ENCODE data around the gene AP1B1.
"Not testable (repeated sequence)": the region's sequence is repeated elsewhere in the genome, so short reads cannot be mapped to it uniquely, and the experiment has no call there.

The AP1B1 gene

DNA sequence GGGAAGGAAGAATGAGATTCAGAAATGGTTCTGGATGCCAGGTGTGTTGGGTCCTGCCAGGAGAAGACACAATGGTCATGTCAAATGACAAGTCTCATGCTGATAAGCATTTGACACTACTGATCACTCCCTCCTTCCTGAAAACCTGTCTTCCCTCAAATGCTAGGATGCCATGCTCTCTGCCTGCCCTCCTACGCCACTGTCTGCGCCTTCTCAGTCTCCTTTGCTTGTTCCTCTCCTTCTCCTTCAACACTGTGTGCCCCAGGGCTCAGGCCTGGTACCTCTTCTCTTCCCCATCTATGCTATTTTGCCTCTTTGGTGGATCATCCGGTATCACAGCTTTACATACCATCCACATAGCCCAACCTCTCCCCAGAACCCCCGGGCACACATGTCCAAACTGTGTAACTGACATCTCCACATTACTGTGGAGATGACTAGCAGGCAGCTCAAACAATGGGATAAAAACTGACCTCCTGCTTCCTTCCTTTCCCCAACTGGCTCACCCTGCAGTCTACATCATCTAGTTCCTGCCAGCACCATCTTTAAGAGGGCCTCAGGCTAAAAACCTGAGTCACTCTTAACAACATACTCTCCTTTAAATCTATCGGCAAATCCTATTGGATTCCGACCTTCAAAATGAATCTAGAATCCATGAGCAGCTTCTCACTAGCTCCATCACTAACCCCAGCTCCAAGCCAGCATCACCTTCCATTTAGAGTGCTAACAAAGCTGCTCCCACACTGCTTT is 8.2 kb downstream of the AP1B1 start:
- in situ Hi-C loops (cut with HindIII; ENCODE audit: low sequenced_read_pairs) = no loop called here
- no peak overlapping the region for H3K4me3 ChIP-seq (ENCODE audit: low read depth, low read length)
- no peak for DNase-seq (ENCODE audit: low read depth)
- TF ChIP-seq, protein P1, sequence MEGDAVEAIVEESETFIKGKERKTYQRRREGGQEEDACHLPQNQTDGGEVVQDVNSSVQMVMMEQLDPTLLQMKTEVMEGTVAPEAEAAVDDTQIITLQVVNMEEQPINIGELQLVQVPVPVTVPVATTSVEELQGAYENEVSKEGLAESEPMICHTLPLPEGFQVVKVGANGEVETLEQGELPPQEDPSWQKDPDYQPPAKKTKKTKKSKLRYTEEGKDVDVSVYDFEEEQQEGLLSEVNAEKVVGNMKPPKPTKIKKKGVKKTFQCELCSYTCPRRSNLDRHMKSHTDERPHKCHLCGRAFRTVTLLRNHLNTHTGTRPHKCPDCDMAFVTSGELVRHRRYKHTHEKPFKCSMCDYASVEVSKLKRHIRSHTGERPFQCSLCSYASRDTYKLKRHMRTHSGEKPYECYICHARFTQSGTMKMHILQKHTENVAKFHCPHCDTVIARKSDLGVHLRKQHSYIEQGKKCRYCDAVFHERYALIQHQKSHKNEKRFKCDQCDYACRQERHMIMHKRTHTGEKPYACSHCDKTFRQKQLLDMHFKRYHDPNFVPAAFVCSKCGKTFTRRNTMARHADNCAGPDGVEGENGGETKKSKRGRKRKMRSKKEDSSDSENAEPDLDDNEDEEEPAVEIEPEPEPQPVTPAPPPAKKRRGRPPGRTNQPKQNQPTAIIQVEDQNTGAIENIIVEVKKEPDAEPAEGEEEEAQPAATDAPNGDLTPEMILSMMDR (IDR thresholded peaks at IDR 0.05; ENCODE audit: low read depth, low read length, missing control alignments) = no peak

DNA sequence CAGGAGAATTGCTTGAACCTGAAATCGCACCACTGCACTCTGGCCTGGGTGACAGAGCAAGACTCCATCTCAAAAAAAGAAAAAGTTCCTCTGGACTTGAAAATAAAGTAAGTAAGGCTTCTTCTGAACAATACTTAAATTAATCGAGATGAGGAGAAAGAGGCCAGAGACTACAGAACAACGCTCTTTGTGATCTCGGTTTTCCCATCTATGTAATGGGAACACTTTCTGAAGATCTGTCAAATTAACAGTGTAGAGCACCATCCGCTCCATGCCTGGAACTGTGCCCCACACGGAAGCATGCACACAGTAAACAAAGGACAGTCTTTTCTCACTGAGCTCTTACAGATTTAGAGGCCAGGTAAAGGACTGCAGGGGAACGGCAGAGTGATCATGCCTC is 9.1 kb downstream of the AP1B1 start:
- TF ChIP-seq, protein P1 (IDR thresholded peaks at IDR 0.05; ENCODE audit: low read depth, low read length, missing control alignments) = no peak
- no peak for DNase-seq (ENCODE audit: low read depth)
- in situ Hi-C loops (cut with HindIII; ENCODE audit: low sequenced_read_pairs) = no loop called here
- no peak overlapping the region for H3K4me3 ChIP-seq (ENCODE audit: low read depth, low read length)

DNA sequence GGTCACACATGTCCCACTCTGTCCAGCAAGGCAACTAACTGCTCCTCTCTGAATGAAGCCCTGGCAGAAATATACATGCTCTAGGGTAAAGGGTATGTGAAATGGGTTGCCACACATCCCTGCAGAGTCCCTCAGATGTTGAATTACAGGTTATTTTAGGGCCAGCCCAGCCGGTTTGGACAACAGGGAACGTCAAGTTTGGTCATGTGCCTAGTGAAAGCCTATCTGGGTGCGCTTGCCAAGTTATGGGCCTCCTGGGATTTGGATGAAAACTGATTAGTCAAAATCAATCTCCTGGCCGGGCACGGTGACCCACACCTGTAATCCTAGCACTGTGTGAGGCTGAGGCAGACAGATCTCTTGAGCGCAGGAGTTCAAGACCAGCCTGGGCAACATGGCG is 10.4 kb downstream of the AP1B1 start:
- no peak overlapping the region for H3K4me3 ChIP-seq (ENCODE audit: low read depth, low read length)
- DNase-seq (ENCODE audit: low read depth) = no peak
- in situ Hi-C loops (cut with HindIII; ENCODE audit: low sequenced_read_pairs) = no loop called here
- TF ChIP-seq, protein P1 (IDR thresholded peaks at IDR 0.05; ENCODE audit: low read depth, low read length, missing control alignments) = no peak

DNA sequence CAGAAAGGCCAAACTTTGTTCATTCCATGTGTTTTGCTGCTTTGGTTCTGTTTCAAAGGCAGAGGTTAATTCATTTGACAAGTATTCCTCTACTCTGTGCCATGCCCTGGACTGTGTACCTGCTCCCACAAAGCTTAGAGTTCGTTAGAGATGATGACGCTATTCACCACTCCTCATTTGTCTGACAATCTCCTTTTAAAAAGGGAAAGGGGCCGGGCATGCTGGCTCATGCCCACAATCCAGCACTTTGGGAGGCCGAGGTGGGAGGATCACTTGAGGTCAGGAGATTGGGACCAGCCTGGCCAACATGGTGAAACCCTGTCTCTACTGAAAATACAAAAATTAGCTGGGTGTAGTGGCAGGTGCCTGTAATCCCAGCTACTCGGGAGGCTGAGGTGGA is 11.7 kb downstream of the AP1B1 start:
- in situ Hi-C loops (cut with HindIII; ENCODE audit: low sequenced_read_pairs); H3K4me3 ChIP-seq (ENCODE audit: low read depth, low read length); DNase-seq (ENCODE audit: low read depth): not testable (repeated sequence)

DNA sequence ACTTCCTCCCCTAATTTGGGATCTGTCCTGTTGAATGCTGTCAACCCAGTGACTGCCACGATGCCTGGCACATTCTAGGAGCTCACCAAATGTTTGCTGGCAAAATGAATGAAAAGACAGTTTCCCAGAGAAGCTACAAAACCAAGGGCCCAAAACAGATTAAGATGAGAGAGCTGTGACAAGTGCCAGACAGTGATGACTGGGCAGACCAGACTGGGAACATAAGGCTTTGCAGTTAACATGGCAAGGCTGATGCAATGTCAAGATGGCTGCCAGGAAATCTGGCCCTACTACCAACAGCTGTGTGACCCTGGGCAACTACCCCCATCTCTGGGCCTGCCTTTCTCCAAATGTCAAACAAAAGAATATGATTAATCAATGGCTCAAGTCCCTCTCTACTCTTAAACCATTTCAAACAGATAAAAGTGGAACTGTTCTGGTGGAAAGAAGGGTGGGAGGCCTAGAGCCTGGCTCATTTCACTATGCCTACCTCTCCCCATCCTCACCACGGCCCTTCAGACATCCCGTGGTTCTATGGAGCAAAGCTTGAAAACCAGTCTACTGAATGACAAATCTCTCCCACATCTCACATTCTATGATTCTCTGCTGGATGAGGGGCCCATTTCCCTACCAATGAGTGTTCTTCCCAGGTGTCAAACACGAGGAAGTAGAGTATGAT is 12.8 kb downstream of the AP1B1 start:
- no peak overlapping the region for H3K4me3 ChIP-seq (ENCODE audit: low read depth, low read length)
- in situ Hi-C loops (cut with HindIII; ENCODE audit: low sequenced_read_pairs) = no loop called here
- DNase-seq (ENCODE audit: low read depth) = no peak
- TF ChIP-seq, protein P1 (IDR thresholded peaks at IDR 0.05; ENCODE audit: low read depth, low read length, missing control alignments) = no peak

DNA sequence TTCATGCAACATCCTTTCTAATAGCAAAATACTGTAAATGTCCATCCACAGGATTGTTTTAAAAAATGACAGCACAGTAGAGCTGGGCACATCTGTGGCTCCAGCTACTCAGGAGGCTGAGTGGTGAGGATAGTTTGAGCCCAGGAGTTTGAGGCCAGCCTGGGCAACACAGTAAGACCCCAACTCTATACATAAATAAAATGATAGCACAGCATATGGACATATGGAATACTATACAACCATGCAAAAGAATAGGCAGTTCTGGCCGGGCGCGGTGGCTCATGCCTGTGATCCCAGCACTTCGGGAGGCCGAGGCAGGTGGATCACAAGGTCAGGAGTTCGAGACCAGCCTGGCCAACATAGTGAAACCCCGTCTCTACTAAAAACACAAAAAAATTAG is 13.6 kb downstream of the AP1B1 start:
- DNase-seq (ENCODE audit: low read depth); H3K4me3 ChIP-seq (ENCODE audit: low read depth, low read length); in situ Hi-C loops (cut with HindIII; ENCODE audit: low sequenced_read_pairs): not testable (repeated sequence)

DNA sequence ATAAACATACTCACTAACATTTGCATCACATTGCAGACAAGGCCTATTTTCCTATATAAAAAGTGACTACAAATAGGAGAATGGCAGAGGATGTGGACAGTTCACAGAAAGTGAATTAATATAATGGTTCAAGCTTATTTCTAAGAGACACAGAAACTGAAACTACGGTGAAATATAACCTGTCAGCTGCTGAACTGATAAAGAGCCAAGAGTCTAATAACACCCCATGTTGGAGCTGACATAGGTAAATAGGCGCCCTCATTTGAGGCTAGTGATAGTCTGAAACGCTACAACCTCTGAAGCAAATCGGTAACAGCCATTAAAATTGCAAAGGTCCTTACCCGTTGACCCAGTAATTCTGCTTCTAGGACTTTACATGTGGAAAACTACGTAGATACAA is 14.0 kb downstream of the AP1B1 start:
- TF ChIP-seq, protein P1 (IDR thresholded peaks at IDR 0.05; ENCODE audit: low read depth, low read length, missing control alignments) = no peak
- in situ Hi-C loops (cut with HindIII; ENCODE audit: low sequenced_read_pairs) = no loop called here
- H3K4me3 ChIP-seq (ENCODE audit: low read depth, low read length) = no peak overlapping the region
- no peak for DNase-seq (ENCODE audit: low read depth)

Data from astrocyte of the cerebellum (primary cell).